OCI-LY3 (cell line): ENCODE measurements around the gene PPFIA2.

ENCODE experiments used
- EZH2phosphoT487 ChIP-seq: fragments of 200-600 bp; shearing (Covaris generic); IDR thresholded peaks from 2 replicates; pipeline ENCODE4 v1.6.1; 2018; ENCODE audit warnings: antibody characterized with exemption, mixed run types, low read depth
- TF ChIP-seq, protein P1 (sequence below): fragments of 200-600, 300-600 bp; sonication (generic); IDR thresholded peaks from 2 replicates; pipeline ENCODE4 v1.5.1; 2014; ENCODE audit warnings: antibody characterized with exemption, low read length, low read depth

DNA sequence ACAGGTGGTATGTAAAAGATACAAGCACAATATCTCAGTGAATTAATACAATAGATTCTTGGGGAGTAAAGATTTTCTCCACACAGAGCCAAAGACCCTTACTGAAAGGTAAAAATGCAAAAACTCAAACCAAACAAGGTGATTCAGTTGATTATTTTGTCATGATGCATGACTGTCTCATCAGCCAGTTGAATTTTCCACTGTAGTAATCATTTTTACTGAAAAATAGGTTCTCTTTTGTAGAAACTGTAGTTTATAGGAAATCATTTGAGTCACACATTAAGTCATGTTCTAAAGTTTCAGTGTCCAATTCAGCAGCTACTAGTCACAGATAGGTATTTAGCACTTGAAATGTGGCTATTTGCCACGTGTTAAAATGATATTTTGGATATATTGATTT, 53.6 kb downstream of the PPFIA2 start:
- TF ChIP-seq, protein P1, sequence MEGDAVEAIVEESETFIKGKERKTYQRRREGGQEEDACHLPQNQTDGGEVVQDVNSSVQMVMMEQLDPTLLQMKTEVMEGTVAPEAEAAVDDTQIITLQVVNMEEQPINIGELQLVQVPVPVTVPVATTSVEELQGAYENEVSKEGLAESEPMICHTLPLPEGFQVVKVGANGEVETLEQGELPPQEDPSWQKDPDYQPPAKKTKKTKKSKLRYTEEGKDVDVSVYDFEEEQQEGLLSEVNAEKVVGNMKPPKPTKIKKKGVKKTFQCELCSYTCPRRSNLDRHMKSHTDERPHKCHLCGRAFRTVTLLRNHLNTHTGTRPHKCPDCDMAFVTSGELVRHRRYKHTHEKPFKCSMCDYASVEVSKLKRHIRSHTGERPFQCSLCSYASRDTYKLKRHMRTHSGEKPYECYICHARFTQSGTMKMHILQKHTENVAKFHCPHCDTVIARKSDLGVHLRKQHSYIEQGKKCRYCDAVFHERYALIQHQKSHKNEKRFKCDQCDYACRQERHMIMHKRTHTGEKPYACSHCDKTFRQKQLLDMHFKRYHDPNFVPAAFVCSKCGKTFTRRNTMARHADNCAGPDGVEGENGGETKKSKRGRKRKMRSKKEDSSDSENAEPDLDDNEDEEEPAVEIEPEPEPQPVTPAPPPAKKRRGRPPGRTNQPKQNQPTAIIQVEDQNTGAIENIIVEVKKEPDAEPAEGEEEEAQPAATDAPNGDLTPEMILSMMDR: no peak
- TF ChIP-seq EZH2phosphoT487: no peak
